Stomach (tissue), 4 donors: Measurements from ENCODE around the gene FAM89B.

Experiments used
- CTCF ChIP-seq, 7 experiments: fragments of 450-650 bp in 4 of 7; fragments of 200-600 bp in 3 of 7; sonication (generic) in 3 of 7; IDR thresholded peaks; one replicate each; pipeline ENCODE4 v1.5.1; 2016 to 2019; ENCODE audit warnings: antibody characterized with exemption in 7 of 7, control low read depth in 2 of 7, mild to moderate bottlenecking in 1 of 7
- EP300 ChIP-seq: sonication (generic); formaldehyde crosslinking; IDR thresholded peaks from one replicate; pipeline ENCODE4 v1.6.1; 2017; ENCODE audit warnings: antibody characterized with exemption
- POLR2A ChIP-seq, 4 donors: fragments of 450-650 bp; IDR thresholded peaks; one replicate each; pipeline ENCODE4 v1.6.1; 2016; ENCODE audit warnings: antibody characterized with exemption in 4 of 4, control low read depth in 2 of 4, mild to moderate bottlenecking in 1 of 4, moderate library complexity in 1 of 4
- POLR2AphosphoS5 ChIP-seq, 3 donors: sonication (generic); formaldehyde crosslinking; IDR thresholded peaks; one replicate each; pipeline ENCODE4 v1.6.1; 2016; ENCODE audit warnings: antibody characterized with exemption in 3 of 3

- TF ChIP-seq CTCF (IDR thresholded peaks at IDR 0.05) (no peak), POLR2A (IDR thresholded peaks at IDR 0.05) (no peak), EP300 (no peak), POLR2AphosphoS5 (IDR thresholded peaks at IDR 0.05) (no peak)
These were observed 19.9 kb upstream of the FAM89B start for GRCh38 chr11:65552388-65552951.
